HG03354 (cell line): ENCODE results near the gene CEP68.

Experiments used
- ATAC-seq: cut with Tn5 transposase; IDR thresholded peaks from one replicate; pipeline ENCODE4 v1.9.1; 2021; ENCODE audit warnings: mild to moderate bottlenecking; ENCODE audit not compliant: unreplicated experiment, poor library complexity, severe bottlenecking

Gene CEP68

DNA sequence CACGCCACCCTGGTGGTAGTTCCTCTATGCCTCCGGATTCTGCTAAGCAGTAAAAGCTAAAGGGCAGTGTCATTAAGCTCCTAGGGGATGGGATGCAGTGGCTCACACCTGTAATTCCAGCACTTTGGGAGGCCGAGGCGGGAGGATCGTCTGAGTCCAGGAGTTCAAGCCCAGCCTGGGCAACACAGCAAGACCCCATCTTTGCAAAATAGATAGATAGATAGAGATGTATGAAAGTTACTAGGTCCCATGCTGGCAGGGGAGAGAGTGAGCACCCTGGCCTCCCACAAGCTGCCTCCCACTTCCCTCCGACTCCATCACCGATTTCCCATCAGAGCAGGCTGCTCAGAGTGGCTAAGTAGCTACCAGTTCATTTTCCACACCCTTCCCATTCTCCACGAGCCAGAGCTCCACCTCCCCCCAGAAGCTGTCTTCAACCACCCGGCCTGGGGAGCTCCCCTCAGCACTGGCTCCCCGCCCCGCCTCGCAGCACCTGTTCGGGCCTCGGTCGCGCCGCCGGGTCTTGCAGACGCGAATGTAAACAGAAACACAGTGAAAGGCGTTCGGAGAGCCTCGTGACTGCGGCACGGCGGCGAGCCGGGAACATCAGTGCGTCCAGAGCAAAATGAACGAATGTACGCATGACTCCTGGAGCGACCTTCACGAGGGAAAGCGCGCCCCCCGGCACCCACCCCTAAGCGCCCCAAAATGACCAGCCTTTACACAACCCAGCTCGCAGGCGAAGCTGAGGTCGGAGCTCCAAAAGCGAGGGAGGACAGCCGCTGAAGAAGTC, 598 bp upstream of the CEP68 start:
- ATAC-seq = peak; percentile 44

DNA sequence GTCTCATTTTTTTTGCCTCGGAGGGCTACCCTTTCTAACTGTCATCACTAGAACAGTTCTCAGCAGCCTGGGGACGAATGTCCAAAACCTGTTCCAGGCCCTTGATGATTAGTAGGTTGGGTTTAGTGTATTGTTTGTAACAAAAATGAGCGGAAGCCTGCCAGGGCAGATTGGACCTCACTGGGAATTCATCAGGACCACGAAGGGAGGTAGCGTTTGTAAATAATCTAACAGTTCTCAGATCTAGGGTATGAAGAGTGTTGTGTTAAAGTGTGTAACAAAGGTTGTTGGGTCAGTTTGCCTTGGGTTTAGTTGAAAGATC, 799 bp downstream of the CEP68 start:
- no peak for ATAC-seq

DNA sequence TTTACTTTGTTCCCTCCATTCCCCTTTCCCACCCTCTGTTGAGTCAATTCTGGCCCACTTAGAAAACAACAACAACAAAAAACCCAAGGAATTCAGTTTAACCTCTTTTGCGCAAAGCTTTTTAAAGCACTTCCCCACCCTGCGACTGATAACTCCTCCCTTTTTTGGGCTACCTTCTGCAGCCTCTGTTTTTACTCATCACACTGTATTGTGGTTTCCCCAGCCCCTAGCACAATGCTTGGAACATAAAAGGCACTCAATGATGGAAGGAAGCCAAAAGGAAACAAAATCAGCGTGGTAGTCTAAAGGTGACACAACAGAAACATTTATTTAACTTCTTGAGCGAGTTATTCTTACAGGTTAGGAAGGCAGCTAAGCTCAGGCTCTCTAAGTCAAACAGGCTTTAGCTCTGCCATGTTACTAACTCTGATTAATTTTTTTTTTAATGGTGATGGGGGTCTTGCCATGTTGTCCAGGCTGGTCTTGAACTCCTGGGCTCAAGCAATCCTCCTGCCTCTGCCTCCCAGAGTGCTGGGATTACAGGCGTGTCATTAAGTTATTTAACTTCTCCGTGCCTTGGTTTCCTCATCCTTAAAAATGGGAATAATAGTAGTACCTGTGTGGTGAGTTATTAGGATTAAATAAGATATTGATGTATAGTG, 1.3 kb downstream of the CEP68 start:
- peak; percentile 21 for ATAC-seq

DNA sequence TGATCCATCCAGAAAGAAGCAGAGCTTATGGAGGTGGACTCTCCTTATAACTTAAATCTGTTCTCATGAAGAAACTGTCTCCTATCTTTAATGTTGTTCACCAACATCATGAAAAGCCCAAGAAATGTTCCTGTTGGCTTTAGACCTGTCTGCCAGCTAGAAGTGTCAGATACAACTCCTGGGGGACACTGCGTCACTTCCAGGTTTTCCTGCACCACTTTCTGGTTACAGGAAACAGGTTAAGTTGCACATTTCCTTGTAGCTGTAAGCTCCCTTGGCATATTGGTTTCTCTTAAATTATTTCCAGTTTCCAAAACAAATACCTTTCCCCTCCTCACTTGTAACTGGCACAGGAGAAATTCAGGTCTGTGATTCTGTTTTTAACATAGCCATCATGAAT, 2.9 kb downstream of the CEP68 start:
- no peak for ATAC-seq

DNA sequence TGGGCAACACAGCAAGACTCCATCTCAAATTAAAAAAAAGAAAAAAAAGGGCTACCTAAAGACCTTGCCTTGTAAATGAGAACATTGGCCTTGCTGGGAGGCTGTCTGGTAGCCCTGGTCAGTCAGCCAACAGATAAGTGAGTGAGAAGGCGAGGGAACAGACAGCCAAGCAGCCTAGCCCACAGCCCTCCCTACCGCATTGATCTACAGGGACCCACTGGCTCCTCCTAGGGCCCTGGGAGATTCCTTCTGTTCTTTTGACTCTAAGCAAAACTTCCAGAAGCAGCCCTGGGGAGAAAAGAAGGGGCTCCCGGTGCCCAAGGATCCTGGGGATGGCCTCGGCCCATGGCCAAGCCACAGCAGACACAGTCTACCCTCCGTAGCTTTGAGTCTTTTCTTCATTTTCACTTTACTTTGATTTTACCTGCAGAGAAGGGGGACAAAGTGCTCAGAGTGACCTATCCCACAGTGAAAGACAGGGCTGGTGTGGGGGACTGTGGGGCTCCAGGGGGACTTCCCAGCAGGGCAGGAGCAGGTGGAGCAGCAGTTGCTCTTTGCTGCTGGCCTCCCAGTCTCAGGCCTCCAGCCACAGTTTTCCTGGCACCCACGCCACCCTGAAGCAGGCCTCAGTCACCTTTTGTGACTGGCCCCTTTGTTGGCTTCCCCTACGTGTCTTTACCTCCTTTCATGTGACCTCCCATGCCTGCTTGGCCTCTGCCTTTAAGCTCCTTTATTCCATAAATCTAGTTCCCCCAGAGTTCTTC, 5.1 kb downstream of the CEP68 start:
- no peak for ATAC-seq

DNA sequence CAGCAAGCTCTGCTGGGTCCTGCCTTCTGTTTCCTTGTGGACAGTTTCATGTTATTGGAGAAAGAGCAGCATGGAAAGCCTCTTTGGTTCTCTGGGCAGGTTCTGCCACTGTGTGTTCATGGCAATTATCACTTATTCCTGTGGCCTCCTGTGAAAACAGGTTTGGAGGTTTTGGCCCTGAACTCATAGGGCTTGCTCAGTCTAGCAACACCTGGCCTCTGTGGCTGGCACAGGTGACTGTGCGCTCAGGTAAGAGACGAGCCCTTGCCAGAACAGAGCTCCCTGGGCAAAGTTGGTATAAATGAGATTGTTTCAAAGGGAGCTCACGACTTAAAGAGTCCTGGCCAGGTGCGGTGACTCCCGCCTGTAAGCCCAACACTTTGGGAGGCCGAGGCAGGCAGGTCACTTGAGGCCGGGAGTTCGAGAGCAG, 5.7 kb downstream of the CEP68 start:
- no peak for ATAC-seq

DNA sequence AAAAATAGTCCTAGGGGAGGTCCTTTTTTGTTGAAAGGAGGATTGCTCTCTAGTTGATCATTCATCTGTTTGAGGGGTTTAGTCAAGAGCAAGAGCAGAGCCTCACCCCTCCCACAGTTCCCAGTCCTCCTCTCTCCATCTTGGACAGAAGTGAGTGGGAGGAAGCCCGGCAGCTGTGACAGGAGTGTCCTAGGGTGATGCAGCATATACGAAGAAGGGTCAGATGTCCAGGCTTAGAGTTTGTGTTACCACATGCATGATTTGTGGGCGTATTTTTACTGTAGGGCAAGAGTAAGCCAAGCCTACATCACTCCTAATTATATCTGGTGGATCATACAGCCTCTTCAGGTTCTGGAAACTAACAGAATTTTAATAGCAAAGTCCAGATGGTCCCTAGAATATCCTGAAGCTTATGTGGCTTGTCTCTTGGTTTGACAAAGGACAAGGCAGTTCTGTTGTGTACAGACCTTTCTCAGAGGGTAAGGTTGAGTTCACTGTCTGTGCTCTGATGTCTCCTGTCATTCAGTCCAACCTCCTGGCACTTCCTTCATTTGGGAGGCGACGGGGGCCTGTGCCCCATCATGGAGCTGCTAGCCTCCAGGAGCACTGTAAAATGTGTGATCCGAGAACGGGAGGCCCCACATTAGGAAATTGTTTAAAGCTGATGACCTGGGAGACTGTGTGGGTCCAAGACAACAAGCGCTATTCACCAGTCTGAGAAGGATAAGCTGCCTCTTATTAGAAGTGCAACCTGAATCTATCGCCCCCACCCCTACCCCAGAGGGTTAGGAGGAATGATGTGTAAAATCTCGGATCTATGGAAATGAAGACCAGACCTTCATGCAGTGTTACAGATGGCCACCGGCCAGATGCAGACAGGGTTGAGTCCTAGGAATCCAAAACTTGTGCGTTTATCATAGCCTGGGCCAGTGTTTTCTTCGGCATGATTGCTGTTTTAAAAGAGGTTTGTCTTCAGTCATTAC, 6.9 kb downstream of the CEP68 start:
- no peak for ATAC-seq

DNA sequence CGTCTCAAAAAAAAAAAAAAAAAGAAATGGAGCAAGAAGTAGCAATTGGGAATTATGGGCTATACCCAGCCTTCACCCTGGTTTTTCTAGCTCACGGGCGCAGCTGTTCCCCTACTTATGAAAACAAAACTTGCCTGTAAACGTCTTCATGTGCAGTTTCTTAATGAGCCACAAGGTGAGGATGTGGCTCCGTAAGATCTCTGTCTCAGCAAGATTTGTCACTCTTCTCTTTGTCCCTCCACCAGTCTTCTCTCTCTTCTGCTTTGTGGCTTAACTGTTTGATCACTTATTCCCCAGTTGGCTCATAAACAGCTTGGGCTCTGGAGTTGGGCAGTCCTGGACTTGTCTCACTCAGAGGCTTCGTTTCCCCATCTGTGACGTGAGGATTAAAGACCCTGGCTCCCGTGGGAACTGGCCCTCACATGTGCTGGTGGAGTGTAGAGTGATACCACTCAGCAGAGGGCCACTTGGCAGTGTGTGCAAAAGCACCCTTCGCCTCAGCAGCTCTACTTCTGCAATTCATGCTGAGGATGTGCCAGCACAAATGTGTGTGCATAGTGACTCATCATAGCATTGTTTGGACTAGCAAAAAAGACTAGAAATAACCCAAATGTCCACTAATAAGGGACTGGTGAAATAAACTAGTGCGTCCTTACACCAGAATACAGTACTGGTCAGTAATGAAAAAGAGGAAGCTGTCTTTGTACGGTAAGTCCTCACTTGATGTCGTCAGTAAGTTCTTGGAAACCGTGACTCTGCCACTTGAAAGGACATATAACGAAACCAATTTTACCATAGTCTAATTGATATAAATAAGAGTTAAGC, 8.7 kb downstream of the CEP68 start:
- ATAC-seq = peak; percentile 90

DNA sequence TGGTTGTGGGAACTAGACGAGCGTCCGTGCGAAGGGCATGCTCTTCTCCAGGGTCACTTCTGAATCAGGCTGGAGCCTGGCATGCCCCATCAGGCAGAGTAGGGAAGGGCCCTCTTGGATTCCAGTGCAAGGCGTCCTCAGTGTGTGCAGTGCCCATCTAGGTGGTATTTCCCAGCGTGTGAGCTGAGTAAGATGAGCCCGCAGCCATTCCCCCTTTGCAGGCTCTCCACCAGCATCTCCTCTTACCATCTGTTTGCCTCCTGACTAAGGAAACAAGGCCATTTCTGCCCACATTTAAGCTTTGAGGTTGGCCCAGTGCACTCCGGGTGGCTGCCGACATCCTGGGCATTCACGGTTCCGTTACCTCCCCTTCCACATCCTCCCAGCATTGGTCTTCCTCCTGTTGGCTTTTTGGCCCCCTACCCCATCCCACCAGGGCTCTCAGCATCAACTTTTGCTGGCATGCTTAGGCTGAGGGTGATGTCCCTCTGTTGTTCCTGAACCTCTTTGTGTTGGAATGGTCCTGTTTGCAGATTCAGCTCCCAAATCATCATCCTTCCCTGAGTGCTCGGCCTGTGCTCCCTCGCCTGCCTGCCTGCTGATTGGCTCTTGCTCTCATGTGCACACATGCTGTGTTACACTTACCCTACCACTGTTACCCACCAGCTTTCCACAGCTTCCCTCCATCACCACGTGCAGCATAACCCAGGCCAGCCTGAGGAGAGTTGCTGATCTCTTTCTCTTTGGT, 11.8 kb downstream of the CEP68 start:
- no peak for ATAC-seq

DNA sequence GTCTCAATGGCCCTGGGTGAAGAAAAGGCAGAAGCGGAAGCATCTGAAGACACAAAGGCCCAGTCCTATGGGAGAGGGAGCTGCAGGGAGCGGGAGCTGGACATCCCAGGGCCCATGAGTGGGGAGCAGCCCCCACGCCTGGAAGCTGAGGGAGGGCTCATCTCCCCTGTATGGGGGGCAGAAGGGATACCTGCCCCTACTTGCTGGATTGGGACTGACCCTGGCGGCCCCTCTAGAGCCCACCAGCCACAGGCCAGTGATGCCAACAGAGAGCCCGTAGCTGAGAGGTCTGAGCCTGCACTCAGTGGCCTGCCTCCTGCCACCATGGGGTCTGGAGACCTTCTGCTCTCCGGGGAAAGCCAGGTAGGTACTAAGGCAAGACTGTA, 13.2 kb downstream of the CEP68 start:
- no peak for ATAC-seq

DNA sequence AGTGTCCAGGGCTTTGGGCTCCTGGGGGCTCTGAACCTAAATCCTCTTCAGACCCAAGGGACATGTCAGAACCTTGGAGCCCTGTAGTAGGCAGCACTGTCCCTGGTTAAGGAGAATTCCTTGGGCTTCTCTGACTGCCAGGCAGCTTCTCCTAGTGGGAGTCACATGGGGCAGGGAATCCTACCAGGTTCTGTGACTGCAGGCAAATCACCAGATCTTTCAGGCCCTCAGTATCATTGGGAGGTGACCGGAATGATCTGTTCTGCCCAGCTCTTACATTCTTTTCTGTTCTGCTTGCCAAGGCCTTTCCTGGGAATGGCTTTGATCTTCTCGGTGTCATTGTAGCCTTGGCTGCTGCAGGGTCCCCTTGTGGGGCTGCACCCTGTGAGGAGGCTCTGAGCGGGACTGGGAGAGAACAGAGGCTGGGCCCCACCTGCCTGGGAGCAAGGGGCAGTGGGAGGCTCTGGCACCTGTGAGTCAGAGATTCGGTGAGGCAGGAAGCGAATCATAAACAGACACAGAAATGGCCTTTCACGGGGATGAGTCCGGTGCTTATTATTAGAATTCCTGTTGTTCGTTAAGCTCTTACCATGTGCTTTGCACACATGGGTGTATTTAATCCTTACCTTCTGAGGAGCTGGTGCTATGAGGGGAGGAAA, 14.1 kb downstream of the CEP68 start:
- ATAC-seq = no peak

DNA sequence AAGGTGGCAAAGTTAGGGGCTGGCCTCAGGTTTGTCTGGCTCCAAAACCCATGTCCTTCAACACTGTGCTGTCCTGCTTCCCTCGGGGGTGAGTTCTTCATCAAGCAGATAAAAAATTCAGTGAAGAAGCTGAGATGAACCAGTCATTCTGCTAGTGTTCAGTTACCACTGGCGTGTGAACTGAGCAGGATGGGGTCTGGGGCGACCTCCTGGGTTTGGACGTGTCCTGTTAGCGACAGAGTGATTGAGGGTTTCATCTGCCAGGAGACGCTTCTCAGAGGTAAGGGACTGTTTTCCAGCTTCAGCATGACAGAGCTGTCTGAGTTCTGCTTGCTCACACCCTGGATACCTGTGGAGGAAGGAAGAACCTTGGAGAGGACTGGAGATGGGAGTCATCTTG, 14.6 kb downstream of the CEP68 start:
- ATAC-seq = no peak

DNA sequence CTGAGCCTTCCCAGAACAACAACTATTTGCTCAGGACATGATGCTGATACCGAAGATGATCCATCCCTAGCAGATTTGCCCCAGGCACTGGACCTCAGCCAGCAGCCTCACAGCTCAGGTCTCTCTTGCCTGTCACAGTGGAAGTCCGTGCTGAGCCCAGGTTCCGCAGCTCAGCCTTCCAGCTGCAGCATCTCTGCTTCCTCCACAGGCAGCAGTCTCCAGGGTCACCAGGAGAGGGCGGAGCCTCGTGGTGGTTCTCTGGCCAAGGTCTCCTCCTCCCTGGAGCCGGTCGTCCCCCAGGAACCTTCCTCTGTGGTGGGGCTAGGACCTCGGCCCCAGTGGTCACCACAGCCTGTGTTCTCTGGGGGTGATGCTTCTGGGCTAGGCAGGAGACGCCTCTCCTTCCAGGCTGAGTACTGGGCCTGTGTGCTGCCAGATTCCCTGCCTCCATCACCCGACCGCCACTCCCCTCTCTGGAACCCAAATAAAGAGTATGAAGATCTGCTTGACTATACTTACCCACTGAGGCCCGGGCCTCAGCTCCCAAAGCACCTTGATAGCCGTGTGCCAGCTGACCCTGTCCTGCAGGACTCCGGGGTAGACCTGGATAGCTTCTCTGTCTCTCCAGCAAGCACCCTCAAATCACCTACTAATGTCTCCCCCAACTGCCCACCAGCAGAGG, 15.4 kb downstream of the CEP68 start:
- no peak for ATAC-seq

DNA sequence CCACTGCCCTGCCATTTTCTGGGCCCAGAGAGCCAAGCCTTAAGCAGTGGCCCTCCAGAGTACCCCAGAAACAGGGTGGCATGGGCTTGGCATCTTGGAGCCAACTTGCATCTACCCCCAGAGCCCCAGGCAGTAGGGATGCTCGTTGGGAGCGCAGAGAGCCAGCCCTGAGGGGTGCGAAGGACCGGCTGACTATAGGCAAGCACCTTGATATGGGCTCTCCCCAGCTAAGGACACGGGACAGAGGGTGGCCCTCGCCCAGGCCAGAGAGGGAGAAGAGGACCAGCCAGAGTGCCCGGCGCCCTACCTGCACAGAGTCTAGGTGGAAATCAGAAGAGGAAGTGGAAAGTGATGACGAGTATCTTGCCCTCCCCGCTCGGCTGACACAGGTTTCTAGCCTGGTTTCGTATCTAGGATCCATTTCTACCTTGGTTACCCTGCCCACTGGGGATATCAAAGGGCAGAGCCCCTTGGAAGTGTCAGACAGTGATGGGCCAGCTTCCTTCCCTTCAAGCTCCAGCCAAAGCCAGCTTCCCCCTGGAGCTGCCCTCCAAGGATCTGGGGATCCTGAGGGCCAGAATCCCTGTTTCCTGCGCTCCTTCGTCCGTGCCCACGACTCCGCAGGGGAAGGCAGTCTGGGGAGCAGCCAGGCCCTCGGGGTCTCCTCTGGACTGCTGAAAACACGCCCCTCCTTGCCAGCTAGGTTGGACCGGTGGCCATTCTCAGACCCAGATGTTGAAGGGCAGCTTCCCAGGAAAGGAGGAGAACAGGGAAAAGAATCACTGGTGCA, 16.2 kb downstream of the CEP68 start:
- peak; percentile 70 for ATAC-seq

DNA sequence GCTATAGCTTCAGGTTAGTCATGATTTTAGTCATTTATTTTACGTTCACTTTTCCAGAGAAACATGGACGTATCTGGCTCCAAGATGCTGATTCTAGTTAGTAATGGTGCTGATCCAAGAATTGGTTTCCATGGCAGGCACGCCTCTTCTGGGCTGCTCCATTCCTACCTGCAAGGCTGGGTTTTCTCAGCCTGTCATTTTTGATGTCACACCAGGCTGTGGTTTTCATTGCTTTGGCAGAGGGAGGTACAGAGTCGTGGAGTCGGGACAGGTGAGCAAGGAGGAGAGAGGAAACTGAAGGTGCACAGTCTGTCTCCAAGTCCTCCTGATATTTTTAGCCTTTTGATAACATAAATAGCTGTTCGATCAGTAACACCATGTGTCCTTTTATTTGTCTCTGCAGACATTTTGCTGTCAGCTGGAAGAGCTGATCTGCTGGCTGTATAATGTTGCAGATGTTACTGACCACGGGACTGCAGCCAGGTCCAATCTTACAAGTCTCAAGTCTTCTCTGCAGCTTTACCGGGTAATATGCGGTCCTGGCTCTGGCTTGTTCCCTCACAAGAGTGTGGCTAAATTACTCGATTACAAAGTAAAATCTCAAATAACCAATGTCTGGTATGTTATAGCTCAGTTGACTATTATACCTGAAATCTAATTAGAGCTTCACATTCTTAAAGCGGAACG, 17.8 kb downstream of the CEP68 start:
- ATAC-seq = no peak

DNA sequence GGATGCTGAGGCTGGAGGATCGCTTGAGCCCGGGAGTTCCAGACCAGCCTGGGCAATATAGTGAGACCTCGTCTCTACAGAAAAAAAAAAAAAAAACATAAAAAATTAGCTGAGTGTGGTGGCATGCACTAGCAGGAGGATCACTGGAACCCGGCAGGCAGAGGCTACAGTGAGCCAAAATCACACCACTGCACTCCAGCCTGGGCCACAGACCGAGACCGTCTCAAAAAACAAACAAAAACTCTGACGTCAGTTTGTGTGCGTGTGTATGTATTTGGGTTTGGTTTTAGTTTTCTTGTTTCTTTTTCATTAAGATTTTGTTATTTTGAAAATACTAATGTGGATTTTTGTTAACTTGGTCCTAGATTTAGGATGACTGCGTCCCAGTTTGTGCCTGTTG, 19.0 kb downstream of the CEP68 start:
- ATAC-seq = no peak
